Fibroblast of villous mesenchyme (primary cell): ENCODE data around the gene UGGT1. TPM values are rescaled to one million over a fixed set of nuclear protein-coding genes. Genes with fewer than 3 reads are reported as not detected.

Experiments used
- DNase-seq: peaks from one replicate; pipeline ENCODE4 v3.0.0-alpha.2; 2010; ENCODE audit warnings: low read depth
- H3K4me3 ChIP-seq: 2 replicates; pipeline ENCODE4 v1.5.1; 2011; ENCODE audit warnings: low read depth, mild to moderate bottlenecking, low read length
- total RNA-seq: library from RNA; depleted of rRNA; stranded (reverse); fragments of >200 nt; gene quantifications from 2 replicates; pipeline ENCODE4 v1.2.3, GENCODE V29; 2012
- TF ChIP-seq, protein P1 (sequence below): IDR thresholded peaks from 2 replicates; pipeline ENCODE4 v1.5.1; 2012; ENCODE audit warnings: low read depth, mild to moderate bottlenecking, low read length; ENCODE audit not compliant: insufficient read depth

The UGGT1 gene
- total RNA-seq, 1 donor, result 75.1 TPM

- no peak overlapping the region for H3K4me3 ChIP-seq
- TF ChIP-seq, protein P1, sequence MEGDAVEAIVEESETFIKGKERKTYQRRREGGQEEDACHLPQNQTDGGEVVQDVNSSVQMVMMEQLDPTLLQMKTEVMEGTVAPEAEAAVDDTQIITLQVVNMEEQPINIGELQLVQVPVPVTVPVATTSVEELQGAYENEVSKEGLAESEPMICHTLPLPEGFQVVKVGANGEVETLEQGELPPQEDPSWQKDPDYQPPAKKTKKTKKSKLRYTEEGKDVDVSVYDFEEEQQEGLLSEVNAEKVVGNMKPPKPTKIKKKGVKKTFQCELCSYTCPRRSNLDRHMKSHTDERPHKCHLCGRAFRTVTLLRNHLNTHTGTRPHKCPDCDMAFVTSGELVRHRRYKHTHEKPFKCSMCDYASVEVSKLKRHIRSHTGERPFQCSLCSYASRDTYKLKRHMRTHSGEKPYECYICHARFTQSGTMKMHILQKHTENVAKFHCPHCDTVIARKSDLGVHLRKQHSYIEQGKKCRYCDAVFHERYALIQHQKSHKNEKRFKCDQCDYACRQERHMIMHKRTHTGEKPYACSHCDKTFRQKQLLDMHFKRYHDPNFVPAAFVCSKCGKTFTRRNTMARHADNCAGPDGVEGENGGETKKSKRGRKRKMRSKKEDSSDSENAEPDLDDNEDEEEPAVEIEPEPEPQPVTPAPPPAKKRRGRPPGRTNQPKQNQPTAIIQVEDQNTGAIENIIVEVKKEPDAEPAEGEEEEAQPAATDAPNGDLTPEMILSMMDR, result no peak
- no peak for DNase-seq
These were observed 48.6 kb downstream of the UGGT1 start for GRCh38 chr2:128139624-128140023.

GRCh38 chr2:128145651-128146050 is 54.7 kb downstream of the UGGT1 start:
- DNase-seq, result no peak
- H3K4me3 ChIP-seq, result no peak overlapping the region
- TF ChIP-seq, protein P1, result no peak

DNA sequence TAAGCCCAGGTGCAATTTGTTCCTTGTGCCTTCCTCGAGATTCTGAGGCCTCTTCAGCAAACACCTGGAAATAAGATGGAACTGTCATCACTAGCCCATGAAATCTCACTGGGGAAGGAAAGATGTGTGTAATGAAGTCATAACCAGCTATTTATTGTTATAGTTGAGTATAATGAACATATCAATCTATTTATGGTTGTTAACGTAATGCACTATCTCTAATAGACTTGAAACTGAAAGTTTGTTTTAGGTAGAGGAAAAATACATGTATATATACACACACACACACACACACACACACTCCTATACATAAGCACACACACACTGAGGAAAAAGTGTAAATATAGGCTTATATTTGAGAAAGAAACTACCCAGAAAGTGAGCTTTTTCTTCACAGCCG is 62.8 kb downstream of the UGGT1 start:
- TF ChIP-seq, protein P1, result no peak
- no peak for DNase-seq
- H3K4me3 ChIP-seq, result no peak overlapping the region

GRCh38 chr2:128154225-128154624 is 63.2 kb downstream of the UGGT1 start:
- TF ChIP-seq, protein P1, result no peak
- H3K4me3 ChIP-seq, result no peak overlapping the region
- no peak for DNase-seq

DNA sequence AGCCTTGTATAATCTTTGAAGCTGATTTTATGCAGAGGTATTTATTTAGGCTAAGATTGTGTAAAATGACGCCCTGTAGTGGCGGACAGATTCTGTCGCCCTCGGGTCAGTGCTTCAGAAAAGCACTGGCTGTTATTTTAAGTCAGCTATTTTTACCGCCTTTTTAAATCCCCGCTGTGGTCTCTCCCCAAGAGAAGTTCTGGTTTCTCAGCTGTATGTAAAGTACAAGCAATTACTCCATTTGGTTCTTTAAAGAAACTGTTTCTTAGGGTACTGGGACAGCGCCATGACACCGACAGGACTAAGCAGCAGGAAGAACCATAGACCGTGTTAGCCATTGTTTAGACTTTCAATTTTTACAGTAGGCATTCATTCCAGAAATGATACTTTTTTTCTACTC is 65.0 kb downstream of the UGGT1 start:
- TF ChIP-seq, protein P1, result no peak
- no peak overlapping the region for H3K4me3 ChIP-seq
- DNase-seq, result no peak

GRCh38 chr2:128156812-128157211 is 65.8 kb downstream of the UGGT1 start:
- DNase-seq, result no peak
- H3K4me3 ChIP-seq, result no peak overlapping the region
- TF ChIP-seq, protein P1, result no peak

DNA sequence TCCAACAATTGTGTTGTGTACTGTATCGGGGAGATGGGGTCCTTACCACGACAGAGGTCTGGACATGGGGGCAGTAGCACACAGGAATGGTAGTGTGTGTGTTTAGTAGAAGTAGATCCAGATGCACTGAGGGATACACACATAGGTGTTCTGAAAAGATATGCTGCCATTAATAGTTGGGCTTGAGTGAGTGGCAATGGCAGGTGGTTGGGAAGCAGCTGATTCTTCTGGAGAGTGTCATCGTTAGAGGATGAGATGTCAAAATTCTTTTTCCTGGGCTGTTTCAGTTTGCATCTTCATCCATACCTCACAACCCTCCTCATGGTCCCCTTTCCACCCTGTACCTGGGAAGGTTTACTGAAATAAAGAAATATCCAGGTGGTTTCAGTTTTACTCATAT is 66.6 kb downstream of the UGGT1 start:
- TF ChIP-seq, protein P1, result no peak

More for the DNA sequence above, 66.6 kb downstream of the UGGT1 start:
- H3K4me3 ChIP-seq, result no peak overlapping the region
- DNase-seq, result no peak
